PFSK-1 (cell line): ENCODE data around the gene MPPED1.

Source experiments
- FOXP2 ChIP-seq: optimal IDR thresholded peaks from 2 replicates; pipeline ENCODE3; 2011; ENCODE audit warnings: borderline replicate concordance, control low read depth, inconsistent platforms; ENCODE audit not compliant: insufficient read depth; ENCODE audit errors: extremely low read length, extremely low read depth
- POLR2AphosphoS5 ChIP-seq: IDR thresholded peaks from 2 replicates; pipeline ENCODE4 v1.6.1; 2012; ENCODE audit warnings: low read depth, mild to moderate bottlenecking, control low read depth, low read length, moderate library complexity
- SIN3A ChIP-seq: IDR thresholded peaks from 2 replicates; pipeline ENCODE4 v1.6.1; 2012; ENCODE audit warnings: mild to moderate bottlenecking, low read length, moderate library complexity, borderline replicate concordance; ENCODE audit not compliant: insufficient read depth
- TAF1 ChIP-seq: IDR thresholded peaks from 2 replicates; pipeline ENCODE4 v1.6.1; 2012; ENCODE audit warnings: low read length, control low read depth, borderline replicate concordance; ENCODE audit not compliant: insufficient read depth
- TF ChIP-seq, protein P1 (sequence below), 2 experiments: IDR thresholded peaks; 2 replicates each; pipeline versions ENCODE4 v1.6.1 to v1.8.0; 2011 to 2012; ENCODE audit warnings: low read depth in 2 of 2, low read length in 2 of 2, control low read depth in 1 of 2, inconsistent platforms in 1 of 2, mild to moderate bottlenecking in 1 of 2, moderate library complexity in 1 of 2; ENCODE audit not compliant: insufficient read depth in 1 of 2

Gene MPPED1

DNA sequence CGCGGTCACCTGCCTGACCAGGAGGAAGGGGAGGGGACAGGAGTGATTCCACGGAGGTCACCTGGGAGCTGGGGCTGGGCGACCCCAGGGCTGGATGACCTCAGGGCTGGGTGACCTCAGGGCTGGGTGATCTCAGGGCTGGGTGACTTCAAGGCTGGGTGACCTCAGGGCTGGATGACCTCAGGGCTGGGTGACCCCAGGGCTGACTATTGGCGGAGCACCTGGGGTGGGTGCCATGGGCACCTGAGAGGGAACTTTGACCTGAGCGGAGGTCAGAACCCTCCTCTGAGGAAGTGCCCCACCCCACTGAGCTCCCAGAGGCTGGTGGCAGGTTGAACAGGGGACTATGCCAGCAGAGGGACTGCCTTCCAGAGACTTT lies 11.8 kb upstream of the MPPED1 start:
- TF ChIP-seq, protein P1, sequence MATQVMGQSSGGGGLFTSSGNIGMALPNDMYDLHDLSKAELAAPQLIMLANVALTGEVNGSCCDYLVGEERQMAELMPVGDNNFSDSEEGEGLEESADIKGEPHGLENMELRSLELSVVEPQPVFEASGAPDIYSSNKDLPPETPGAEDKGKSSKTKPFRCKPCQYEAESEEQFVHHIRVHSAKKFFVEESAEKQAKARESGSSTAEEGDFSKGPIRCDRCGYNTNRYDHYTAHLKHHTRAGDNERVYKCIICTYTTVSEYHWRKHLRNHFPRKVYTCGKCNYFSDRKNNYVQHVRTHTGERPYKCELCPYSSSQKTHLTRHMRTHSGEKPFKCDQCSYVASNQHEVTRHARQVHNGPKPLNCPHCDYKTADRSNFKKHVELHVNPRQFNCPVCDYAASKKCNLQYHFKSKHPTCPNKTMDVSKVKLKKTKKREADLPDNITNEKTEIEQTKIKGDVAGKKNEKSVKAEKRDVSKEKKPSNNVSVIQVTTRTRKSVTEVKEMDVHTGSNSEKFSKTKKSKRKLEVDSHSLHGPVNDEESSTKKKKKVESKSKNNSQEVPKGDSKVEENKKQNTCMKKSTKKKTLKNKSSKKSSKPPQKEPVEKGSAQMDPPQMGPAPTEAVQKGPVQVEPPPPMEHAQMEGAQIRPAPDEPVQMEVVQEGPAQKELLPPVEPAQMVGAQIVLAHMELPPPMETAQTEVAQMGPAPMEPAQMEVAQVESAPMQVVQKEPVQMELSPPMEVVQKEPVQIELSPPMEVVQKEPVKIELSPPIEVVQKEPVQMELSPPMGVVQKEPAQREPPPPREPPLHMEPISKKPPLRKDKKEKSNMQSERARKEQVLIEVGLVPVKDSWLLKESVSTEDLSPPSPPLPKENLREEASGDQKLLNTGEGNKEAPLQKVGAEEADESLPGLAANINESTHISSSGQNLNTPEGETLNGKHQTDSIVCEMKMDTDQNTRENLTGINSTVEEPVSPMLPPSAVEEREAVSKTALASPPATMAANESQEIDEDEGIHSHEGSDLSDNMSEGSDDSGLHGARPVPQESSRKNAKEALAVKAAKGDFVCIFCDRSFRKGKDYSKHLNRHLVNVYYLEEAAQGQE (IDR thresholded peaks at IDR 0.05; ENCODE audit: insufficient read depth in 1 of 2, low read depth in 2 of 2, low read length in 2 of 2): no peak

DNA sequence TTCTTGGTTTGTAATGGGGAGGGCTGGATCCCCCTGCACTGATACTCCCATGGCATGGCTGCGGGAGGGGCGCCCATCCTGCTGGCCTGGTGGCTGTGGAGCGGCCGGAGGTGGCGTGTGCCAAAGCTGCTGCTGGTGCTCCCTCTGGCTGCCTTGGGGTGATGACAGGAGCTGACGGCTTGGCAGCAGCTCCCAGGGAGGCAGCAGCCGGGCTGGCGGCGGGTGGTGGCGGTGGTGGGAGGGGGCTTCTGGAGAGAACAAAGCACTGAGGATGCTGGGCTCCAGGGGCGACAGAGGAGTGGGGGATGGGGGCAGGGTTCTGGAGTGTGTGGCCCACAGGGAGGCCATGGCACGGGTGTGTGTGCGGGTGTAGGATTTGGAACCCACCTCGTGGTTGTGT lies 11.4 kb upstream of the MPPED1 start:
- TF ChIP-seq TAF1 (no peak), FOXP2 (no peak), SIN3A (no peak), POLR2AphosphoS5 (no peak)
- TF ChIP-seq, protein P1 (IDR thresholded peaks at IDR 0.05; ENCODE audit: insufficient read depth in 1 of 2, low read depth in 2 of 2, low read length in 2 of 2): no peak

DNA sequence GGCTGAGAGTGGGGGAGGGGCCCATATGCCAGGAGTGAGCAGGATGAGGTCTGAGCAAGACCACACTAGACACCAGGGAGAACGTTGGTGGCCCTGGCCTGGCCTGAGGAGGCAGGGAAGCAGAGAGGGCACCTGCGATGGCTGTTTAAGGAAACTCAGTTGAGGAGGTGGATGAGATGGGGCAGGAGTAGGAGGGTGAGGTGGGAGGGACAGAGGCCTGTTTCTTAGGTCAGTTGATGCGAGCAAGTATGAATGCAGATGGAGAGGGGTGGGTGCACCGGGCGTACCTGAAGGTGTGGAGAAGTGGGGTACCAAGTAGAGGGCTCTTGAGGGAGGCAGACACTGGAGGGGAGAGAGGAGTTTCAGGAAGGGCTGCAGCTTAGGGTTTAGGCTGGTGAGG lies 10.6 kb upstream of the MPPED1 start:
- TF ChIP-seq FOXP2 (no peak), TAF1 (no peak)

DNA sequence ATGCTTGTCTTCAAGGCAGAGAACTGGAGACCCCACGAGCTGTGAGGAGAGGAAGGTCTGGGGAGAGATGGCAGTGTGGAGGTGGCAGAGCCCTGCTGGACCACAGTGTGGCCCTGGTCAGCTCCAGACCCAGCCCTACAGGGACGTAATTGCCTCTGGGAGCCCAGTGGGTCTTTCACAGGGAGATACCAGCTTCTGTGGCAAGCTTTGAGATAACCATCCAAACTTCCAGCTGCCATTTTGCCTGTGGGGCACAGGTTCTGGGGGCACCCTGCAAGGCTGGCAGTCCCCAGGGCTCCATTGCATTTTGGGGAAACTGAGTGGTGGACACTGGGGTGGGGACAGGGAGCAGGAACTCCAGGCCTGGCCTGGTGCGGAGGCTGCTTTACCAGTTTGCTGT lies 10.2 kb upstream of the MPPED1 start:
- TF ChIP-seq POLR2AphosphoS5: no peak
- TF ChIP-seq, protein P1 (IDR thresholded peaks at IDR 0.05; ENCODE audit: insufficient read depth in 1 of 2, low read depth in 2 of 2, low read length in 2 of 2): no peak
- TF ChIP-seq SIN3A: no peak
- TF ChIP-seq TAF1: no peak
- no peak for TF ChIP-seq FOXP2

DNA sequence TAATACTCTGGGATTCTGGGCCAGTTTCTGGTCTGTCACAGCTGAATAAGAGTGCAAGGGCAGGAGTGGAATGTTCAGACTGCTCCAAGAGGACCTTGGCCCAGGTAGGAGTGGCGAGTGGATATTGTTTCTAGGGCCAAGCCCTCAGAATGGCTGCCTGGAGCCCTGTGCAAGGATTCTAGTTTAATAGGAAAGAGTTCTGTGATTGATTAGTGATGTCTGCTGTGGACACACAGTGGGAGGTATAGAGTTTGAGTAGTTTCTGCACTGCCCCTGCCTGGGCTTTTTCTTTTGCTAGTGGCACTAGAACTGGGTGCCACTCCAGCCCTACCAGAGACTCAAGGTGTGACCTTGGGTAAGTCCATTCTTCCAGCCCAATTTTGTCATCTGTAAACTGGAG lies 9.7 kb upstream of the MPPED1 start:
- no peak for TF ChIP-seq TAF1
- no peak for TF ChIP-seq POLR2AphosphoS5
- no peak for TF ChIP-seq SIN3A
- TF ChIP-seq, protein P1 (IDR thresholded peaks at IDR 0.05; ENCODE audit: insufficient read depth in 1 of 2, low read depth in 2 of 2, low read length in 2 of 2): no peak
- no peak for TF ChIP-seq FOXP2
